HT1080 (cell line): Measurements from ENCODE around the gene RAI2. TPM values are rescaled to one million over a fixed set of nuclear protein-coding genes. Genes with fewer than 3 reads are reported as not detected.
A peak's percentile ranks its signal among the peaks of the same experiment; 100 is the strongest.

Experiments used
- DNase-seq: peaks from one replicate; pipeline ENCODE4 v3.0.0-alpha.2; 2015; ENCODE audit warnings: low read depth
- polyA plus RNA-seq, 2 experiments: library from polyadenylated mRNA; depleted of rRNA; stranded (reverse); fragments of >200 nt; gene quantifications; 2 replicates each; pipeline ENCODE4 v1.2.3, GENCODE V29; 2015
- total RNA-seq: library from RNA; depleted of rRNA; stranded (reverse); fragments of >200 nt; shearing (Covaris generic); gene quantifications from 2 replicates; pipeline ENCODE4 v1.2.3, GENCODE V29; 2014; rRNA removed

The RAI2 gene
- not detected in 2 replicates for total RNA-seq
- polyA plus RNA-seq (2015; cell fraction: cytosol; rRNA removed), result 0.05 TPM in 1 of 2 replicates, not detected in the other
- not detected in 2 replicates for polyA plus RNA-seq (2015; cell fraction: nucleus; rRNA removed)

GRCh38 chrX:17860811-17861488 lies at the start of gene RAI2:
TSS of gene RAI2 (minus strand) at chrX:17861298. CDS start at chrX:17802010, 59,288 bp downstream.
- DNase-seq, result no peak

- DNase-seq, result no peak
These were observed 27.3 kb upstream of the RAI2 start for GRCh38 chrX:17888421-17888820.

GRCh38 chrX:17882680-17883079 lies 21.6 kb upstream of the RAI2 start:
- DNase-seq, result no peak

- no peak for DNase-seq
These were observed 17.1 kb upstream of the RAI2 start for GRCh38 chrX:17878028-17878670.

GRCh38 chrX:17876135-17876534 lies 15.0 kb upstream of the RAI2 start:
- peak; percentile 1 for DNase-seq

GRCh38 chrX:17869580-17869979 lies 8.5 kb upstream of the RAI2 start:
- DNase-seq, result no peak

GRCh38 chrX:17861489-17862011 lies 452 bp upstream of the RAI2 start:
- DNase-seq, result no peak

GRCh38 chrX:17860179-17860780 lies 818 bp downstream of the RAI2 start:
- DNase-seq, result no peak

- DNase-seq, result no peak
These were observed 1.4 kb downstream of the RAI2 start for GRCh38 chrX:17859609-17860178.

GRCh38 chrX:17854531-17854930 lies 6.6 kb downstream of the RAI2 start:
- no peak for DNase-seq

- DNase-seq, result no peak
These were observed 7.0 kb downstream of the RAI2 start for GRCh38 chrX:17854069-17854468.

- no peak for DNase-seq
These were observed 9.2 kb downstream of the RAI2 start for GRCh38 chrX:17851874-17852273.

- DNase-seq, result no peak
These were observed 12.4 kb downstream of the RAI2 start for GRCh38 chrX:17848545-17849265.

- no peak for DNase-seq
These were observed 15.1 kb downstream of the RAI2 start for GRCh38 chrX:17846045-17846444.

- no peak for DNase-seq
These were observed 16.9 kb downstream of the RAI2 start for GRCh38 chrX:17844236-17844635.

- DNase-seq, result no peak
These were observed 18.2 kb downstream of the RAI2 start for GRCh38 chrX:17842769-17843525.

- no peak for DNase-seq
These were observed 21.8 kb downstream of the RAI2 start for GRCh38 chrX:17839269-17839668.

GRCh38 chrX:17836830-17837229 lies 24.3 kb downstream of the RAI2 start:
- DNase-seq, result no peak

GRCh38 chrX:17833954-17834353 lies 27.1 kb downstream of the RAI2 start:
- no peak for DNase-seq

GRCh38 chrX:17831255-17831654 lies 29.8 kb downstream of the RAI2 start:
- no peak for DNase-seq
